Measurements from ENCODE around the gene AMMECR1. TPM values are rescaled to one million over a fixed set of nuclear protein-coding genes. Genes with fewer than 3 reads are reported as not detected.

AMMECR1 gene
- total RNA-seq, 1 donor from 2014 or later, result 10.1 TPM

- H3K36me3 Mint-ChIP-seq (ENCODE audit: unreplicated experiment), result no peaks in the 10 kb centered on the region
- no peaks in the 10 kb centered on the region for H3K9me3 Mint-ChIP-seq (ENCODE audit: unreplicated experiment)
- no peak overlapping the region for H3K4me3 Mint-ChIP-seq (ENCODE audit: unreplicated experiment)
- peak overlapping the region; percentile 71 for H3K27ac Mint-ChIP-seq (ENCODE audit: unreplicated experiment)
- no peak for DNase-seq (ENCODE audit: extremely low spot score, unreplicated experiment)
- TF ChIP-seq, protein P1, sequence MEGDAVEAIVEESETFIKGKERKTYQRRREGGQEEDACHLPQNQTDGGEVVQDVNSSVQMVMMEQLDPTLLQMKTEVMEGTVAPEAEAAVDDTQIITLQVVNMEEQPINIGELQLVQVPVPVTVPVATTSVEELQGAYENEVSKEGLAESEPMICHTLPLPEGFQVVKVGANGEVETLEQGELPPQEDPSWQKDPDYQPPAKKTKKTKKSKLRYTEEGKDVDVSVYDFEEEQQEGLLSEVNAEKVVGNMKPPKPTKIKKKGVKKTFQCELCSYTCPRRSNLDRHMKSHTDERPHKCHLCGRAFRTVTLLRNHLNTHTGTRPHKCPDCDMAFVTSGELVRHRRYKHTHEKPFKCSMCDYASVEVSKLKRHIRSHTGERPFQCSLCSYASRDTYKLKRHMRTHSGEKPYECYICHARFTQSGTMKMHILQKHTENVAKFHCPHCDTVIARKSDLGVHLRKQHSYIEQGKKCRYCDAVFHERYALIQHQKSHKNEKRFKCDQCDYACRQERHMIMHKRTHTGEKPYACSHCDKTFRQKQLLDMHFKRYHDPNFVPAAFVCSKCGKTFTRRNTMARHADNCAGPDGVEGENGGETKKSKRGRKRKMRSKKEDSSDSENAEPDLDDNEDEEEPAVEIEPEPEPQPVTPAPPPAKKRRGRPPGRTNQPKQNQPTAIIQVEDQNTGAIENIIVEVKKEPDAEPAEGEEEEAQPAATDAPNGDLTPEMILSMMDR (IDR thresholded peaks at IDR 0.05), result no peak
- no peaks in the 10 kb centered on the region for H3K27me3 Mint-ChIP-seq (ENCODE audit: unreplicated experiment)
- H3K4me1 Mint-ChIP-seq (ENCODE audit: unreplicated experiment), result peaks cover 32% of the 10 kb centered on the region
Measured at GRCh38 chrX:110286106-110286505, 31.8 kb downstream of the AMMECR1 start.

GRCh38 chrX:110284159-110284558 is 33.7 kb downstream of the AMMECR1 start:
- Mint-ChIP-seq H3K4me3 (ENCODE audit: unreplicated experiment) (no peak overlapping the region), H3K36me3 (ENCODE audit: unreplicated experiment) (no peaks in the 10 kb centered on the region), H3K4me1 (ENCODE audit: unreplicated experiment) (peaks cover 39% of the 10 kb centered on the region), H3K9me3 (ENCODE audit: unreplicated experiment) (no peaks in the 10 kb centered on the region), H3K27me3 (ENCODE audit: unreplicated experiment) (no peaks in the 10 kb centered on the region), H3K27ac (ENCODE audit: unreplicated experiment) (peak overlapping the region; percentile 79)
- TF ChIP-seq, protein P1 (IDR thresholded peaks at IDR 0.05), result no peak
- no peak for DNase-seq (ENCODE audit: extremely low spot score, unreplicated experiment)

DNA sequence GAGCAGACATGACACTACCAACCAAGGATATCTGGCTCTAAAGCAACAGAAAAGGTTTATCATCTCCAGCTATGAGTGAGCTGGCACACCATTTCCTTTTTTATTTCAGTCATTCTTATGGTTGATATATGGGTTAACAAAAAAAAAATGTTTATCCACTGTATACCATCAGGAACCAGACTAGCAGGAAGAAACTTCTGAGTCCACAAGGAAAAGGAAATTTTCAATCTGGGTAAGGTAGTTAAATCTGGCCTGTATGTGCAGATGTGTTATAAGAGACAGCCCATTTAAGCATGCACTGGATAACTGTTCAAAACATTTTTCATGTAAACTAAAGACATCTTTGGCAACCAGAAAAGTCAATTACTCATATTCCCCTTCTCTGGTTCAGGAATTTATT is 35.0 kb downstream of the AMMECR1 start:
- DNase-seq (ENCODE audit: extremely low spot score, unreplicated experiment), result no peak
- H3K4me3 Mint-ChIP-seq (ENCODE audit: unreplicated experiment), result no peak overlapping the region
- no peaks in the 10 kb centered on the region for H3K36me3 Mint-ChIP-seq (ENCODE audit: unreplicated experiment)
- no peak overlapping the region for H3K27ac Mint-ChIP-seq (ENCODE audit: unreplicated experiment)
- H3K9me3 Mint-ChIP-seq (ENCODE audit: unreplicated experiment), result no peaks in the 10 kb centered on the region
- TF ChIP-seq, protein P1 (IDR thresholded peaks at IDR 0.05), result no peak
- peaks cover 47% of the 10 kb centered on the region for H3K4me1 Mint-ChIP-seq (ENCODE audit: unreplicated experiment)
- H3K27me3 Mint-ChIP-seq (ENCODE audit: unreplicated experiment), result no peaks in the 10 kb centered on the region

GRCh38 chrX:110281377-110281776 is 36.5 kb downstream of the AMMECR1 start:
- peak overlapping the region; percentile 12 for H3K27ac Mint-ChIP-seq (ENCODE audit: unreplicated experiment)
- peaks cover under 1% of the 10 kb centered on the region for H3K9me3 Mint-ChIP-seq (ENCODE audit: unreplicated experiment)
- TF ChIP-seq, protein P1 (IDR thresholded peaks at IDR 0.05), result no peak
- H3K27me3 Mint-ChIP-seq (ENCODE audit: unreplicated experiment), result no peaks in the 10 kb centered on the region
- no peaks in the 10 kb centered on the region for H3K36me3 Mint-ChIP-seq (ENCODE audit: unreplicated experiment)
- no peak overlapping the region for H3K4me3 Mint-ChIP-seq (ENCODE audit: unreplicated experiment)
- no peak for DNase-seq (ENCODE audit: extremely low spot score, unreplicated experiment)
- peaks cover 51% of the 10 kb centered on the region for H3K4me1 Mint-ChIP-seq (ENCODE audit: unreplicated experiment)

DNA sequence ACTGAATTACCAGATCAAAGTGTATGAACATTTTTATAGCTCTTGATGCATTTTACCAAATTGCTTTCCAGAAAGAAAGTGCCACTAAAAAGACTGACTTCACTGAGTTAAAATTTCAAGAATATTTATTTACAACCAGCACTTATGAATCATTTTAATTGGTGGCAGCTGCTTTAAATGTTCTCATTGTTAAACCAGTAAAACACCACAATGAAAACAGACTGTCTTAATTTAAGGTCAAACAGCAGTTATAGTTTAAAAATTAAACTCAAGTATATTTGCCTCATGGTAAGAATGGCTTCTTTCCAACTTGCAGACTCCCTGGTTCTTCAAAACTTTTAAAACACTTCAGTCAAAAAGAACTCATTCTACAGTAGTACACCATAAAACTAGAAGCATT is 36.9 kb downstream of the AMMECR1 start:
- H3K9me3 Mint-ChIP-seq (ENCODE audit: unreplicated experiment), result peaks cover 5% of the 10 kb centered on the region
- no peak for DNase-seq (ENCODE audit: extremely low spot score, unreplicated experiment)
- TF ChIP-seq, protein P1 (IDR thresholded peaks at IDR 0.05), result no peak
- H3K36me3 Mint-ChIP-seq (ENCODE audit: unreplicated experiment), result peaks cover 3% of the 10 kb centered on the region
- H3K27me3 Mint-ChIP-seq (ENCODE audit: unreplicated experiment), result no peaks in the 10 kb centered on the region
- peak overlapping the region; percentile 12 for H3K27ac Mint-ChIP-seq (ENCODE audit: unreplicated experiment)
- peaks cover 50% of the 10 kb centered on the region for H3K4me1 Mint-ChIP-seq (ENCODE audit: unreplicated experiment)
- H3K4me3 Mint-ChIP-seq (ENCODE audit: unreplicated experiment), result no peak overlapping the region
